Stimulated activated CD4-positive, alpha-beta T cell treated with anti-CD3 and anti-CD28 coated beads, Interleukin-4, amount 100 ng/mL, for 48 hours (primary cell): ENCODE measurements around the gene PRELP.
"Not testable (repeated sequence)": the region's sequence is repeated elsewhere in the genome, so short reads cannot be mapped to it uniquely, and the experiment has no call there.

Experiments
- DNase-seq, 2 donors: peaks; one replicate each; pipeline ENCODE4 v3.0.0-alpha.2; 2020; ENCODE audit warnings: low read depth in 2 of 2

Gene PRELP

DNA sequence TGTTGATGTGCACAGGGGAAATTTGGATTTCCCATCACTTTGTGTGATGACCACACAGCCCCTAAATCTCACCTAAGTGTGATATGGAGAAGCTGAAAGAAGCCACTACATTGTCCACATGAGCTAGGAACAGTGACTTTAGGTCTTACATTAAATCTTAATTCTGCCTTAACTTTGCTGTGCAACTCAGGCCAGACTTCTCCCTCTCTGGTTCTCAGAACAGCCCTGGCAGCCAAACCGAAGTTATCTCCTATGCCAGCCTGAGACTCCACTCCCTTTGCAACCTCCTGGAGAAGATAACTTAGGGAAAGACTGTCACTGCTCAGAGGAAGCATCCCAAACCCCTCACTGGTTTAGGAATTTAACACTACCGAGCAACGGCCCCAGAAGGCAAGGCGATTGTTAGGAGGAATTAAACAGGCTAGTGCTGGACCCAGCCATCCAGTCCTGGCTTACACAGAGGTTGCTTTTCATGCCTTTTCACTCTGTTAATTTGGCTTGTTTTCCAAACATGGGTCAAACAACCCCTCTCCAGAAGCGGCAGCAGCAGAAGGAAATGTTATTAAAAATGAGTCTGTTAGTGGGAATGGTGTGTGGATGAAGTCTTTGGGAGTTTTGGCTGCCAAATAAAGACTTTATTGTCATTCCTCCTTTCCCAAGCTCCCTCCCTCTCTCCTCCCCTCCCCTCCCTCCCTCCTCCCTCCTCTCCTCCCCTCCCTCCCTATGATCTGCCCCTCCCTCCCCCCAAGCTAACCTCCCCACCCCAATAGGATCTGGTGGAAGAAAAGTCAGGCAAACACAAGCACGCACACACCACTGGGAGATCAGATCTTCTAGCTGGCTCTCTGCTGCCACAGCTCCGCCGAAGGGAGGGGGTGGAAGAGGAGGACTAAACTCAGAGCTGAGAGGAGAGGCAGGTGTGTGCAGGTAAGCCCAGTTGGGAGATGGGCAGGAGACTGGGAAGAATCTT is at the start of gene PRELP:
Gene PRELP, plus strand, starts transcription at position 795 of the 970 bp plus-strand sequence. CDS start 7,379 bp downstream, outside the sequence.
- no peak for DNase-seq

DNA sequence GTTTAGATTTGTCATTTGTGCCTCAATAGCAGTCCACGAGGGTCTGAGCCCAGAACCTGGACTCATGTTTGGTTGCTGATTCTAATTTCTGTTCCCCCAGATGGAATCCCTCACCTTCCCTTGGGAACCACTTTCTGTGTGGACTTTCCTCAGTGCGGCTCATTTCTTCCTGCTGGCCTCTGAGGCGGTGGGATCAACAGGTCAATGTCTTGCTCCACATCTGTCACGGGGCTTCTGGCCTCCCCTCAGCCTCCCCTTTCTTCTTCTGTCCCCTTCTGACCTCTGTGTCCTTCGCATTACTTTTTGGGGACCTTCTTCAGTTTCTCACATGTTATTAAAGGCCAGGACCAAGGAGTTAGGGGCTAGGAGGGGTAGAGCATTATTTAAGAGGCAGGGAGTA is 49.2 kb upstream of the PRELP start:
- DNase-seq: no peak

DNA sequence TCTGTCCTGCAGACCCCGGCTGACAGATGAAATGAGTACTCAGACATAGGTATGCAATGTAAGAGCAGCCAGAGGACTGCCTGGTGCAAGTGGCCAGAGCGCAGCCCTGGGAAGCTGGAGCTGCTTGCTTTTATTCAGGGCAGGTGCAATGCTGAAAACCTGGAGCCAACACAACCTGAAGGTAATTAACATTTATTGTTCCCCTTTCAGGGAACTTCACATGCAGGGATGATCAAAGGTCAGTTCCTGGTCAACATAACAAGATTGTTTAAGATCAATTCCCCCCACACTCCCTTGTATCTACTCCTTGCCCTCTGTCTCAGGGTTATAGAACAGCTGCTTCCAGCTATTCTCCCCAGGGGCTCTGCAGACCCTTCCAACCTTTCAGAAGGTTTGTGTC is 48.7 kb upstream of the PRELP start:
- no peak for DNase-seq

DNA sequence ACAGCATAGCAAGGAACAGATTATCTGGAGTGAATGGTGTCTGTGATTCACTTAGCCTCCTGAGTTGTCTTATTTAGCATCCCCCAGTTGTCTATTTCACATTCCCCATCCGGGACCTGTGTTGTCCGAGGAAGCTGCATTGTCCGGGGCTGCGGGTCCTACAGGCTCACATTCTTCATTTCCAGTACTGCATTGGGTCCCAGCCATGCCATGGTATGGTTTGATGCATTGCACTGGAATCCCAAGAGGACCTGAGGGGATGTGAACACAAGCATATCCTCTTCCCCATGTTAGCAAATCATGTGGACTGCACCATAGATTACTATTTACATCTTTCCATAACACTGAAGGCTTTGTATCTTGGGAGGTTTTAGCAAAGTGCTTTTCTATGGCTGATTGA is 48.2 kb upstream of the PRELP start:
- DNase-seq: no peak

DNA sequence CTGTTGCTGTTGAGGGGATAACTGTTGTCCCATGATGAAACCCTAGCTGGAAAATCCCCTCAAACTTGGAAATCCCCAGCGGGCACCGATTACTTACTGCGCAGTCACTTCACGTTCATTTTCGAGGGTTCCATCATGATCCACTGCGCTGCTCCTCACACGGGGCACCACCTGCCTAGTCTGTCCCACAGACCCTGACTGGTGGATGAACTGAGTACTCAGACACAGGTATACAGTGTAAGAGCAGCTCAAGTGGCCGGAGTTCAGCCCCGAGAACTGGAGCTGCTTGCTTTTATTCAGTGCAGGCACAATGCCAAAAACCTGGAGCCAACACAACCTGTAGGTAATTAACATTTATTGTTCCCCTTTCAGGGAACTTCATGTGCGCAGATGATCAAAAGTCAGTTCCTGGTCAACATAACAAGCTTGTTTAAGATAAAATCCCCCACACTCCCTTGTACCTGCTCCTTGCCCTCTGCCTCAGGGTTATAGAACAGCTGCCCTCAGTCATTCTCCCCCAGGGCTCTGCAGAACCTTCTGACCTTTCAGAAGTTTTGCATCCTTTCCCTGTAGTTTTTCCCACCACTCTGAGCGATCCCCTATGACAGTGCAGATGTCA is 46.5 kb upstream of the PRELP start:
- DNase-seq: no peak

DNA sequence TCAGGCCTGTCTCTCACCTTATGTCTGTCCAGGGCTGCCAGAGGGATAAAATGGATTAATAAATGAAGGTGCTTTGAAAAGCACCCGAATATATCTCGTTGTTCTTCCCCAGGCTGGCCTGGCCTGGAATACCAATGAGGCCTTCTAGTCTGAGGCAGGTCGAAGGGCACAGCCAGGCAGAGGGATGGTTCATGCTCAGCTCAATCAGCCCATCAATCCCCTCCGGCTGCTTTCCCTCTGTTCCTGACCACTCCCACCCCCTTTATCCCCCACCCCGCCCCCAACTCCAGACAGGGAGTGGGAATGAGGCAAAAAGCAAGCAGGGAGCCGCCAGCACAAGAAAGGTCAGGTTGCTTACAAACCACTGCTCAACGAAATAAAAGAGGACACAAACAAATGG is 40.0 kb upstream of the PRELP start:
- no peak for DNase-seq

DNA sequence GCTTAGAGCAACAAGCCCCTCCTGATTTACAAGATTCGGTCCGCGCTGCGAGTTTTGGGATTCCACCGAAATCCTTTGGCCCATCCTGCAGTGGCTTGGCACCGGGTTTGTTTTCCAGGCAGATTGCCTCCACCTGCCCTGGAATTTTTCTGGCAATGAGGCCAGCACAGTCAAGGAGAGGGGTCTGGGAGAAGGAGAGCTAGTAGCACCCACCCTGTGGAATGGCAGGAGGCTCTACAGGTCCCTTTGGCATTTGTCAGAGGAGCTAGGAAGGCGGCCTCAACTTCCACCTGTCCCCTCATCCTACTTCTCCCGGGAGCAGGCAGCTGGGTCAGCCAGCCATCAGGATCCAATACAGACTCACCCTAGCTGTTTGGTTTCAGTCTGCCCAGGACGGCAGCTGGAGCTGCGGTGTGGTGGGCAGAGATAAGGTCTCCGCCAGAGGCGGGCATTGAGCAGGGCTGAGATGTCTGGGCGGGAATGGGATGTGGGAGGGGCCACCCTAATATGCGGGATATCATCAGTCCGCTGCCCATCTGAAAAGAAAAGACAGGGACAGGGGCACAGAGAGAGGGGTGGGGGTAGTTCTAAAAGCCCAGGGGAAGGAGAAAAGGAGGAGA is 37.8 kb upstream of the PRELP start:
- DNase-seq: no peak

DNA sequence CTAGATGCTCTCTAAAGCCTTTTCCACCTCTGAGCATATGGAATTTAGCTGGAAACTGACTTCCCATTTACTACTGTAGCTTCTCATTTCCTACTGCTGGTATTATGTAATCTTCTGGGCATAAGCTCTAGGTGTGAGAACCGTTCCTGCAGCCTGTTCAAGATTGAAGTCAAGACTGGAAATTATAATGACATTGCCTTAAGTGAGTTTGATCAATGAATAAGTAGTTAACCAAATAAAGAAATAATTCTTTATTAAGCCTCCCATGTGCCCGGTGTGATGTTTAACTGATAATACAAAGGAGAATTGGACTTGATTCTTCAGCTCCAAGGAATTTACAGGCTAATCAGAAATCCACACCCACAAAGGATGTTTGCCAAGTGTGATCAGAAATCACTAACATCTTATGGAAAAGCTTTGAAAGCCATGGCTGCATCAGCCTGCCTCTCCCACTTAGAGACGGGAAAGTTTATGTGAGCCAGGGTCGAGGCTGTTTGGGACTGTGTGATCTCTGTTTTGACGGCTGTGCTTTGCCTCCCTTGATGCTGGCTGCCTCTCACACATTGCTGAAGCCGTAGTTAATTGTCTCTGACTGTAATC is 36.4 kb upstream of the PRELP start:
- DNase-seq: no peak

DNA sequence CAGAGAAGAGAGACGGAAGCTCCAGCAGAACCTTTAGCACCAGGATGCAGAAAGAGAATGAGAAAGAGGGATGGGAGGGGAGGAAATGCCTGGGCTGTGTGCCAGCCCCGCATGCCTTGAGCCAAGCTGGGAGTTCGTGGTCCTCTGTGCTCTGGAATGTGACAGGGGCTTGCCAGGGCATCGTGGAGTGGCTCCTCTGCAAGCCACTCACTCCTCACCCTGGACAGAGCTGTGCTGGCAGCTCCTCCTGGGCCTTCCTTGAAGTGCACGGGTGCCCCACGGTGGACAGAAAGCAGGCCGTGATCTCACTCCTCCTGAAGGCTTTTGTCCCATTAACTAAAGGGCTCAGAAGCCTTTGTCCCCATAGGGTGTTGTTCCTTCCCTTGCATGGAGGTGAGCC is 34.8 kb upstream of the PRELP start:
- no peak for DNase-seq

DNA sequence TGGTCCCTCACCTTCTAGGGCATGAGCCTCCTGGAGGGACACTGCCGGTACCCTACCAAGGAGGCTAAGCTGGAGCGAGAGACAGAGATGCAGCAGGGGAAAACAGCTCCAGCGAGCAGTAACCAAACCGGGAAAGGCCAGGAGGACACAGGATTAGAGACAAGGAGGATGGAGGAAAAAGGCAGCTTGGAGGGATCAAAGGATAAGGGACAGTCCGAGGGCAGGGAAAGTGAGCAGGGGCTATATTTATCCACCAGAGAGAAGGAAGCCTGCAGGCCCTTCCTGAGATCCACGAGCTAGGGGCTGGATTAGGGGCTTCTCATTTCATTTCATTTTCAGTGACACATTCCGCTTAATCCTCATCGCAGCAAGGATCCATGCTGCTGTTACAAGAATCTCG is 33.8 kb upstream of the PRELP start:
- no peak for DNase-seq

DNA sequence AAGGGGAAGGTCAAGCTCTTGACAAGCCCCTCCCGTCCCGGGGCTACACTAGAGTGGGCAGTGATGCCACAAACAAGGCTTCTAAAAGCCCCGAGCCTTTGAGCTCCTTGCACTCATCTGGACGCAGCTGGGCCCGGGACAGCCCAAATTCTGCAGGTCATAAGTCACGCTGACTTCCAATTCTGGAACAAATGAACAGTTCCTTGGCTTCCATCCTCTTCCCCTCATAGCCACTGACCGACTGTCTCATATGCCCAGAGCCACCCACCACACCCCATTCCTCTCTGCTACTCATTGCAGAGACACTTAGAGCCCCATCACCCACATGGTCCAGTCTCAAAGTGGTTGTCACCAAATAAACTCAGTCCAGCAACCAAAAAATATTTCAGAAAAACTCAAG is 32.8 kb upstream of the PRELP start:
- DNase-seq: no peak

DNA sequence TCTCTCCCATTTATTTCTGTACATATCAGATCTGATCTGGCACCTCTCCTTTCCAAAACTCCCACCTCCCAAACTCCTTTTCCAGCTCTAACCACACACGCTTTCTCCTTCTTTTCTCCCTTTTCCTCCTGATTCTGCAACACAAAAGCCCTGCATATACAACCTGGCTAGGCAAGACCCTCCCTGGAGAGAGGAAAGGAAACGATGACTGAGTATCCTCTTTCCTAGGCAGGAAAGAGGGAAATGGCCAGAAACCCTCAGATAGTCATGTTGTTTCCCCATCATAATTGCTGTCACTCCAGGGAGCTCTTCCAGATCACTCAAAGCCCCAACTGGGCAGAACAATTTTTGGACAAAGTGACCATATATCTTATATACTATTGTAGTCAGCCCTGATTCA is 32.3 kb upstream of the PRELP start:
- DNase-seq: no peak

DNA sequence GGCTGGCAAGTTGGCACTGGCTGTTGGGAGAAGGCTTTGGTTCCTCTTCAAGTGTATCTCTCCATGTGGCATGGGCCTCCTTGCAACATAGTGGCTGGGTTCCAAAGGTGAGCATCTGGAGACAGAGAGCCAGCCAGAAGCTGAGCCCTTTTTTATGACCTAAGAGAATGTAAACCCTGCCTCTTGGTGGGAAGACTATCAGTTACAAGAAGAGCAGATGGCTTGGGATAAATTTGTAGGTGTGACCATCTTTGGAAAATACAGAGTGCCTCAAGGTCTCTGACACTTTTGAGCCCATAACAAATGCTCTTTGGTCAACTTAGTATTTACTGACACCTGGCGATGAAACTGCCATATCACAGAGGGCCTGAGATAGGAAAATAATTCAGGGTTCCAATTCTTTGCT is 31.4 kb upstream of the PRELP start:
- no peak for DNase-seq

DNA sequence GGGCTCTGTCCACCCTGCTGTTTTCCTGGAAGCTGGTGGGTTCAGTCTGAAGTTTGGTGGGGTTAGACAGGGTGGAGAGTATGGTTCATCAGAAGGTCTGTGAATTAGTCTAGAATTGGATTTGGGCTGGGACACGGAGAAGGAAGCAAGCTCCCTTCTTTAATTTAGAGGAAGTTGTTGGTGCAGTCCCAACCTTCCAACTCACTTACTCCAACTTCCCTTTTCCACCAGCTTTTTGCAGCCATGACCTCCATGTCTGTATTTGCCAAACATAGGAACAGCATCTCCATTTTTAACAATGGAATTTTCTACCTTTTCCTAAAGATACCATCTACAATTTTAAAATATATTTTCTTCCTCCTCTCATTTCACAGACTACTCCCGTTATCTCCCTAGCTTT is 28.5 kb upstream of the PRELP start:
- DNase-seq: no peak

DNA sequence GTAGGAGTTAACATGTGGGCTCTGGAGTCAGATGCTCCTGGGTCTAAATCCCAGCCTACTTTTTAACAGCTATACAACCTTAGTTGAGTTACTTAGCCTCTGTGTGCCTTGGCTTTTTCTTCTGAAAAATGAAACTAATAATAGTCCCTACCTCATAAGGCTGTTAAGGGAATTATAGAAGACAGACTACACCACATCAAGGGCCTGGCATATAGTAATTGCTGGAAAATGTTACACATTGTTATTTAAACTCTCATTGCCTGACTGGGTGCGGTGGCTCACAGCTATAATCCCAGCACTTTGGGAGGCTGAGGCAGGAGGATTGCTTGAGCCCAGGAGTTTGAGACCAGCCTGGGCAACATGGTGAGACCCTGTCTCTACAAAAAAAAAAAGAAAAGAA is 28.0 kb upstream of the PRELP start:
- DNase-seq: not testable (repeated sequence)

DNA sequence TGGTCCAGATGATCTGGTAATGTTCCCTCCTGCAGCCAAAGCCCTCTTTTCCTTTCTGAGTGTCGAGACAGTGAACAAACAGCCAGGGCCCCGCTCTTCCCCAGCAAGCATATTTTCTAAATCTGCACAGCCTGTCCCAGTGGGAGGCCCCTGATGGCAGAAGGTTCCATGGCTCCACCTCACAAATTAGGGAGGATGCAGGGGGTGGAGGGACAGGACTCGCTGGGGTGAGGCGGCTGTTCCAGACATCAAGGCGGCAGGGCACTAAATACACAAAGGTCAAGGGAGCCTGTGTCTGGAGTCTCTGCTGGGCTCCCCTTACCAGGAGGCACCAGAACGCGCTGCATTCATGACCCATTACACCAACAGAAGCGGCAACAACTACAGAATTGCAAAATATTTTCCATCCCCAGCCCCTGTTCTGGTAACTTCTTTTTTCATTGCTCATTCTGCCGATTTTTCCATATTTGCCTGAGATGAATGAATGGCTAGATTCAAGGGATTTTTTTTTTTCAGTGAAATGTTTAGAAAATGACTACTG is 27.0 kb upstream of the PRELP start:
- DNase-seq: no peak

DNA sequence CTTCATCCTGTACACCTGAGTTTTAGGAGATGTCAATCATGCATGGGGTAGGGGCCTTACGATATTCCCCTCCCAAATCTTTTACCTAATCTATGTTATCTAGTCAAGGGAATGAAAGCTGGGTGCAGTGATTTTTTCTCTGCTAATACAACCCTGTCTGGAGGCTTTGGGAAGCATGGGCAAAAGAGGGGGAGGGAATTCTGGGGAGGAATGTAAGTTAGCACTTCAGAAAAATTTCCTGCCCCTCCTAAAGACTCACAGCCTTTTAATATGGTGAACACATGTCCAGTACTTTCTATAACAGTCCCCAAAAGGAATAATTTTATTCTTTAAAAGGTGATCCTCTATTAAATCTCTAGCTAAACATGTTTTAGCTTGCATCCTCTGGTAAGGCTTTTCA is 25.6 kb upstream of the PRELP start:
- DNase-seq: no peak

DNA sequence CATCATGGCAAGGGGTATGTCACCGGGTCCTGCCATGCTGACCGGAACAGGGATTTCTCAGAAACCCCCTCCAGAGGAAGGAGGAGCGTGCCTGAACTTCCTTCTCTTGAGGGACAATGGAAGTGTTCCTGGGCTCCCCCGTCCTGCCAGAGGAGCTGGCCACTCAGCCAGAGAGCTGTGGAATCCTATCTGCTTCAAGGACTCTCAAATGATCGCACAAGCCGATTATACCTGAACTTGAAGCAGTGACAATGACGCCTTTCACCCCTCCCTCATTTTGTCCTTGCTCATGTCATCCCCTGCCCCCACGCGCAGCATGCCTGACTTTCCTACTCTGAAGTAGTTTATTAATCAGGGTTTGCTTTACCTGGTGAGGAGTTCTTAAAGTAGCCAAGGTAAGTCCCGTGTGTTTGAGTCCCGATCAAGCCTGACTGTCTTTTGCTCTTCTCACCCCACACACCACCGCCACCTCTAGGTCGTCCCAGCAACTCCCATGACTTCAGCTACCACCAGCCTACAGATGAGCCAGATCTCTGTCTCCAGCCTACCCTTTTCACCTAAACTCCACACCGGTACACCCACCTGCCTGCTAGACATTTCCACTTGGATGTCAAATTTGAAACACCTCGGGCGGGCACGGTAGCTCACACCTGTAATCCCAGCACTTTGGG is 25.0 kb upstream of the PRELP start:
- no peak for DNase-seq

DNA sequence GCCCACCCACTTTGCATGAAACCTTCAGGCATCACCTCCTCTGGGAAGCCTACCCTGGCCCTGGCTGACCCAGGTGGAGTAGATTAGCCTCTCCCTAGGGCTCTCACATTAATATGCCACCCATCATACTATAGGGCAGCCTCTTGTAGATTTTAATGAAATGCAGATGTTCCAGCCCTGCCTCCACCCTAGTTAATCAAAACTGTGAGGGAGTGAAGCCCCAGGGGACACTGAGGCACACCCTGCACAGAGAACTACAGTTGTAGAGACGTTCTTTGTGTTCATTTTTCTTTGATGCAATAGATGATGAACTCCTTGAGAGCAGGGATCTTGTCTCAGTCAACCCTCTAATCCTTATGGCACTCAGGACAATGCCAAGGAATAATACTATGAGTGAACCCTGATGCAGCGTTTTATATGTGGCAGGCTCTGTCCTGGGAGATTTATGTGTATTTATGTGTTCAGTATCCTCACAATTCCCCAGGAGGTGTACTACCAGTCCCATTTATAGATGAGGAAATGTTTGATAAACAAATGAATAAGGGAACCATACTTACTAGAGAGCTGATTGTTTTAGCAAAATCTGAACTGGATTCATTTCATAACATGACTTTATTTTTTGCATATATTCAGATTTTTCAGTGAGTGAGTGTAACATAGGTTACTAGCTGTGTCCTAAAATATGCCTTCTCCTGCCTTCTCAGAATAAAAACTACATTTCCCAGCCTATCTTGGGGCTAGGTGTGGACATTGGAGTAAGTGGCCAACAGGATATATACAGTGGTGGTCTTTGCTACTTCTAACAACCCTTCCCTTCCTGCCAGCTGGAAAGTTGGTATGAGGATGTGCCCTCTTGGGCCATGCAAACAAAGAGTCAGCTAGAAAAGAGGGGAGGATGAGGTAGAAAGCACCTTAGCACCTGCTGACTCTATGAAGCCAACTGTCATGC is 23.5 kb upstream of the PRELP start:
- no peak for DNase-seq

DNA sequence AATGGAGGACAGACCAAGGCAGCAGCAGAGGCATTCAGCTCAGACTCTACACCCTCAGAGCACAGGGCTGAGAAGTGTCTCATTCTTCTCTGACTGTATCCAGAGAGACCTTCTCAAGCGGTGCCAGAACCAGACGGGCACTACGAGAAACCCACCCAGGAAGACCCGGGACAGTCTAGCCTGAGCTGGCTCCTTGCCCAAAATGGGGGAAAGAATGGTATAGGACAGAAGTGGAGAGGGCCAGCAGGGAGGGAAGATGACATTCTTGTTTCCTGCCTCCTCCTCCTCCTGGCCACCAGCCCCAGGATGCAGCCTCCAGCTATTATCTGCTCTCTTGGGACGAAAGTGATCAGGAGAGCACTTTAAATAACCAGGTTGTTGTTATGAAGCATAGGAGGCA is 22.6 kb upstream of the PRELP start:
- no peak for DNase-seq
